Activated T-cell treated with anti-CD3 and anti-CD28 coated beads for 48 hours (primary cell): ENCODE data around the gene CAMTA1.

Experiments used
- DNase-seq: peaks from one replicate; pipeline ENCODE4 v3.0.0-alpha.2; 2020; ENCODE audit warnings: low read depth

CAMTA1 gene

GRCh38 chr1:7455796-7456721 lies 670.8 kb downstream of the CAMTA1 start:
- no peak for DNase-seq

- no peak for DNase-seq
These were observed 671.4 kb downstream of the CAMTA1 start for GRCh38 chr1:7456722-7457082.

GRCh38 chr1:7457811-7458210 lies 672.6 kb downstream of the CAMTA1 start:
- DNase-seq = no peak

- no peak for DNase-seq
These were observed 673.7 kb downstream of the CAMTA1 start for GRCh38 chr1:7458946-7459345.

GRCh38 chr1:7459914-7460313 lies 674.7 kb downstream of the CAMTA1 start:
- no peak for DNase-seq

- DNase-seq = no peak
These were observed 675.6 kb downstream of the CAMTA1 start for GRCh38 chr1:7460807-7461206.

- DNase-seq = no peak
These were observed 677.4 kb downstream of the CAMTA1 start for GRCh38 chr1:7462617-7463016.

GRCh38 chr1:7463526-7463925 lies 678.3 kb downstream of the CAMTA1 start:
- no peak for DNase-seq

GRCh38 chr1:7464736-7465135 lies 679.5 kb downstream of the CAMTA1 start:
- no peak for DNase-seq

- DNase-seq = no peak
These were observed 682.4 kb downstream of the CAMTA1 start for GRCh38 chr1:7467476-7468175.

- DNase-seq = no peak
These were observed 683.0 kb downstream of the CAMTA1 start for GRCh38 chr1:7468248-7468647.

GRCh38 chr1:7469255-7469938 lies 684.1 kb downstream of the CAMTA1 start:
- DNase-seq = no peak

- no peak for DNase-seq
These were observed 685.8 kb downstream of the CAMTA1 start for GRCh38 chr1:7470904-7471638.

GRCh38 chr1:7471836-7472235 lies 686.6 kb downstream of the CAMTA1 start:
- no peak for DNase-seq

- no peak for DNase-seq
These were observed 688.2 kb downstream of the CAMTA1 start for GRCh38 chr1:7473223-7474142.

- no peak for DNase-seq
These were observed 688.9 kb downstream of the CAMTA1 start for GRCh38 chr1:7474143-7474490.

GRCh38 chr1:7474786-7475502 lies 689.7 kb downstream of the CAMTA1 start:
- DNase-seq = no peak

GRCh38 chr1:7475691-7476090 lies 690.4 kb downstream of the CAMTA1 start:
- no peak for DNase-seq

GRCh38 chr1:7476402-7476801 lies 691.1 kb downstream of the CAMTA1 start:
- no peak for DNase-seq

GRCh38 chr1:7476861-7477547 lies 691.8 kb downstream of the CAMTA1 start:
- DNase-seq = no peak
